Stimulated activated CD4-positive, alpha-beta T cell treated with anti-CD3 and anti-CD28 coated beads, Interleukin-2, amount 100 ng/mL, for 4 hours (primary cell): Measurements from ENCODE around the gene PCDHGA4.
"Not testable (repeated sequence)": the region's sequence is repeated elsewhere in the genome, so short reads cannot be mapped to it uniquely, and the experiment has no call there.

Source experiments
- DNase-seq: peaks from one replicate; pipeline ENCODE4 v3.0.0-alpha.2; 2020; ENCODE audit warnings: low read depth

The PCDHGA4 gene

DNA sequence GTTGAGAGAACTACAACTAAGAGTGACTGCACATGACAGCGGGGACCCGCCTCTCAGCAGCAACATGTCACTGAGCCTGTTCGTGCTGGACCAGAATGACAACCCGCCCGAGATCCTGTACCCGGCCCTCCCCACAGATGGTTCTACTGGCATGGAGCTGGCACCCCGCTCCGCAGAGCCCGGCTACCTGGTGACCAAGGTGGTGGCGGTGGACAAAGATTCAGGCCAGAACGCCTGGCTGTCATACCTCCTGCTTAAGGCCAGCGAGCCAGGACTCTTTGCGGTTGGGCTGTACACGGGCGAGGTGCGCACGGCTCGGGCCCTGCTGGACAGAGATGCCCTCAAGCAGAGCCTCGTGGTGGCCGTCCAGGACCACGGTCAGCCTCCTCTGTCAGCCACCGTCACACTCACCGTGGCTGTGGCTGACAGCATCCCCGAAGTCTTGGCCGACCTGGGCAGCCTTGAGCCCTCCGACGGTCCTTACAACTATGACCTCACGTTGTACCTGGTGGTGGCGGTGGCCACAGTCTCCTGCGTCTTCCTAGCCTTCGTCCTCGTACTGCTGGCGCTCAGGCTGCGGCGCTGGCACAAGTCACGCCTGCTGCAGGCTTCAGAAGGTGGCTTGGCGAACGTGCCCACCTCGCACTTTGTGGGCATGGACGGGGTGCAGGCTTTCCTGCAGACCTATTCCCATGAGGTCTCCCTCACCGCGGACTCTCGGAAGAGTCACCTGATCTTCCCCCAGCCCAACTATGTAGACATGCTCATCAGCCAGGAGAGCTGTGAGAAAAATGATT is 29.8 kb downstream of the PCDHGA4 start:
- no peak for DNase-seq

DNA sequence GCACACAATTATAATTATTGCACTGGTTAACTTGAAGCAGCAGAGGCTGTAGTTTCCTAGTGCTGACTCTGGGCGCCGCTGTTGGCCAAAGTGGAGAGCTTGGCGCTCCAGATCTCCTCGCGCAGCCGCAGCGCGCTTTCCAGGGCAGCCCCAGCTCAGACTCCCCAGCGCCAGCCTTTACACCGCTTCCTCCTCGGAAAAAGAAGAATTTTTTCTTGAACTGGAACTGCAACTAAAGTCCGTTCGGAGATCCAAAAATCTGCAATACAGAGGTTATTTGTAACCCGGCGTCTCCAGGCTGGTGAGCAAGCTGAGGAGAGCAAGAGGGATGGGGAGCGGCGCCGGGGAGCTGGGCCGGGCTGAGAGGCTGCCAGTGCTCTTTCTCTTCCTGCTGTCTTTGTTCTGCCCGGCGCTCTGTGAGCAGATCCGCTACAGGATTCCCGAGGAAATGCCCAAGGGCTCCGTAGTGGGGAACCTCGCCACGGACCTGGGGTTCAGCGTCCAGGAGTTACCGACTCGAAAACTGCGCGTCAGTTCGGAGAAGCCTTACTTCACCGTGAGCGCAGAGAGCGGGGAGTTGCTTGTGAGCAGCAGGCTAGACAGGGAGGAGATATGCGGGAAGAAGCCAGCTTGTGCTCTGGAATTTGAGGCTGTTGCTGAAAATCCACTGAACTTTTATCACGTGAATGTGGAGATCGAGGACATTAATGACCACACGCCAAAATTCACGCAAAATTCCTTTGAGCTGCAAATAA is 32.9 kb downstream of the PCDHGA4 start, which contains the start of gene PCDHGB4:
Gene PCDHGB4, plus strand, starts transcription at position 142 of the 755 bp plus-strand sequence. Its CDS starts 187 bp downstream, at position 329.
- DNase-seq = not testable (repeated sequence)

DNA sequence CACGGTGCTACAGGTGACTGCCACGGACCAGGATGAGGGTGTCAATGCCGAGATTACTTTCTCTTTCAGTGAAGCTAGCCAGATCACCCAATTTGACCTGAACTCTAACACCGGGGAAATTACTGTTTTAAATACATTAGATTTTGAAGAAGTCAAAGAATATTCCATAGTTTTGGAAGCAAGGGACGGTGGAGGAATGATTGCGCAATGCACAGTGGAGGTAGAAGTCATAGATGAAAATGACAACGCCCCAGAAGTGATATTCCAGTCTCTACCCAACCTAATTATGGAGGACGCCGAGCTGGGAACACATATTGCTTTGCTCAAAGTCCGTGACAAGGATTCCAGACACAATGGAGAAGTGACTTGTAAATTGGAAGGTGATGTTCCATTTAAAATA is 33.8 kb downstream of the PCDHGA4 start:
- DNase-seq = no peak

DNA sequence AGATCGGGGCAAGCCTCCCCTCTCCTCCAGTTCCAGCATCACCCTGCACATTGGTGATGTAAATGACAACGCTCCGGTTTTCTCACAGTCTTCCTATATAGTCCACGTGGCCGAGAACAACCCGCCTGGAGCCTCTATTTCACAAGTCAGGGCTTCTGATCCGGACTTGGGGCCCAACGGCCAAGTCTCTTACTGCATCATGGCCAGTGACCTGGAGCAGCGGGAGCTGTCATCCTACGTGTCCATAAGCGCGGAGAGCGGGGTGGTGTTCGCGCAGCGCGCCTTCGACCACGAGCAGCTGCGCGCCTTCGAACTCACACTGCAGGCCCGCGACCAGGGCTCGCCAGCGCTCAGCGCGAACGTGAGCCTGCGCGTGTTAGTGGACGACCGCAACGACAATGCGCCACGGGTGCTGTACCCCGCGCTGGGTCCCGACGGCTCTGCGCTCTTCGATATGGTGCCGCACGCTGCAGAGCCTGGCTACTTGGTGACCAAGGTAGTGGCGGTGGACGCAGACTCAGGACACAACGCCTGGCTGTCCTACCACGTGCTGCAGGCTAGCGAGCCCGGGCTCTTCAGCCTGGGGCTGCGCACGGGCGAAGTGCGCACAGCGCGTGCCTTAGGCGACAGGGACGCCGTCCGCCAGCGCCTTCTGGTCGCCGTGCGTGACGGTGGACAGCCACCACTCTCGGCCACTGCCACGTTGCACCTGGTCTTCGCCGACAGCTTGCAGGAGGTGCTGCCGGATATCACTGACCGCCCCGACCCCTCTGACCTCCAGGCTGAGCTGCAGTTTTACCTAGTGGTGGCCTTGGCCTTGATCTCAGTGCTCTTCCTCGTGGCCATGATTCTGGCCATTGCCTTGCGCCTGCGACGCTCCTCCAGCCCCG is 34.6 kb downstream of the PCDHGA4 start:
- no peak for DNase-seq

DNA sequence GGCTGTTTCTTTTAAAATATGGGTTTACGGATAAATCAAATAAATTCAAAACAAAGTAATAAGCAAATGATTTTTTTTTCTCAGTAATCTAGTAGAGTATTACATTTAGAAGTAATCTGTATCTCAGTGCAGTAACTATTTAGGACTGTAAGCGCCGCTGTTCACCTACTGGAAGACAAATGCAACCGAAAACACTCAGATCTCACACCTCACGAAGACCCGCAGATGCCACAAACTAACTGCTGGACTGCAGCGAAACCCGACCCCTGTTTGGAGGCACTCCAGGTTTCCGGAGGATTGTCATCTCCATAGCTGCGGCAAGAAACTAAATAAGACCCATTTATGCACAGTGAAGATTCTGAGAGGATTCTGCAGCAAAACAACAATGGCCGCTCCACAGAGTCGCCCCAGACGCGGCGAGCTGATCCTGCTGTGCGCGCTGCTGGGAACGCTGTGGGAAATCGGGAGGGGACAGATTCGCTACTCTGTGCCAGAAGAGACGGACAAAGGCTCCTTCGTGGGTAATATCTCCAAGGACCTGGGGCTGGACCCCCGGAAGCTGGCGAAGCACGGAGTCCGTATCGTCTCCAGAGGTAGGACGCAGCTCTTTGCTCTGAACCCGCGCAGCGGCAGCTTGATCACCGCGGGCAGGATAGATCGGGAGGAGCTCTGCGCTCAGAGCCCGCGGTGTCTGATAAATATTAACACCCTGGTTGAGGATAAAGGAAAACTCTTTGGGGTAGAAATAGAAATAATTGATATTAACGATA is 37.8 kb downstream of the PCDHGA4 start, which contains the start of gene PCDHGA8:
Gene PCDHGA8, plus strand, starts transcription at position 205 of the 770 bp plus-strand sequence. Its CDS starts 181 bp downstream, at position 386.
- no peak for DNase-seq

DNA sequence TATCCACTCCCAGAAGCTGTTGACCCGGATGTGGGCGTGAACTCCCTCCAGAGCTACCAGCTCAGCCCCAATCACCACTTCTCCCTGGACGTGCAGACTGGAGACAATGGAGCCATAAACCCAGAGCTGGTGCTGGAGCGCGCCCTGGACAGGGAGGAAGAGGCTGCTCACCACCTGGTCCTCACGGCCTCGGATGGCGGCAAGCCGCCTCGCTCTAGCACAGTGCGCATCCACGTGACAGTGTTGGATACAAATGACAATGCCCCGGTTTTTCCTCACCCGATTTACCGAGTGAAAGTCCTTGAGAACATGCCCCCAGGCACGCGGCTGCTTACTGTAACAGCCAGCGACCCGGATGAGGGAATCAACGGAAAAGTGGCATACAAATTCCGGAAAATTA is 38.4 kb downstream of the PCDHGA4 start:
- DNase-seq = no peak

DNA sequence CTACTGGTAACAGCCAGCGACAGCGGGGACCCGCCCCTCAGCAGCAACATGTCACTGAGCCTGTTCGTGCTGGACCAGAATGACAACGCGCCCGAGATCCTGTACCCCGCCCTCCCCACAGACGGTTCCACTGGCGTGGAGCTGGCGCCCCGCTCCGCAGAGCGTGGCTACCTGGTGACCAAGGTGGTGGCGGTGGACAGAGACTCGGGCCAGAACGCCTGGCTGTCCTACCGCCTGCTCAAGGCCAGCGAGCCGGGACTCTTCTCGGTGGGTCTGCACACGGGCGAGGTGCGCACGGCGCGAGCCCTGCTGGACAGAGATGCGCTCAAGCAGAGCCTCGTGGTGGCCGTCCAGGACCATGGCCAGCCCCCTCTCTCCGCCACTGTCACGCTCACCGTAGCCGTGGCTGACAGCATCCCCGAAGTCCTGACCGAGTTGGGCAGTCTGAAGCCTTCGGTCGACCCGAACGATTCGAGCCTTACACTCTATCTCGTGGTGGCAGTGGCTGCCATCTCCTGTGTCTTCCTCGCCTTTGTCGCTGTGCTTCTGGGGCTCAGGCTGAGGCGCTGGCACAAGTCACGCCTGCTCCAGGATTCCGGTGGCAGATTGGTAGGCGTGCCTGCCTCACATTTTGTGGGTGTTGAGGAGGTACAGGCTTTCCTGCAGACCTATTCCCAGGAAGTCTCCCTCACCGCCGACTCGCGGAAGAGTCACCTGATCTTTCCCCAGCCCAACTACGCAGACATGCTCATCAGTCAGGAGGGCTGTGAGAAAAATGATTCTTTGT is 39.8 kb downstream of the PCDHGA4 start:
- not testable (repeated sequence) for DNase-seq

DNA sequence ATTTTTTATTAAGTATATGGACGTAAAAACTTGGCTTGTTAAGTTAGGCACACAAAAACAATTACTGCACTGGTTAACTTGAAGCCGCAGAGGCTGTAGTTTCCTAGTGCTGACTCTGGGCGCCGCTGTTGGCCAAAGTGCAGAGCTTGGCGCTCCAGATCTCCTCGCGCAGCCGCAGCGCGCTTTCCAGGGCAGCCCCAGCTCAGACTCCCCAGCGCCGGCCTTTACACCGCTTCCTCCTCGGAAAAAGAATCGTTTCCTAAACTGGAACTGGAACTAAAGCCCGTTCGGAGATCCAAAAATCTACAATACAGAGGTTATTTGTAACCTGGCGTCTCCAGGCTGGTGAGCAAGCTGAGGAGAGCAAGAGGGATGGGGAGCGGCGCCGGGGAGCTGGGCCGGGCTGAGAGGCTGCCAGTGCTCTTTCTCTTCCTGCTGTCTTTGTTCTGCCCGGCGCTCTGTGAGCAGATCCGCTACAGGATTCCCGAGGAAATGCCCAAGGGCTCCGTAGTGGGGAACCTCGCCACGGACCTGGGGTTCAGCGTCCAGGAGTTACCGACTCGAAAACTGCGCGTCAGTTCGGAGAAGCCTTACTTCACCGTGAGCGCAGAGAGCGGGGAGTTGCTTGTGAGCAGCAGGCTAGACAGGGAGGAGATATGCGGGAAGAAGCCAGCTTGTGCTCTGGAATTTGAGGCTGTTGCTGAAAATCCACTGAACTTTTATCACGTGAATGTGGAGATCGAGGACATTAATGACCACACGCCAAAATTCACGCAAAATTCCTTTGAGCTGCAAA is 43.1 kb downstream of the PCDHGA4 start, which contains the start of gene PCDHGB5:
Gene PCDHGB5, plus strand, starts transcription at position 192 of the 796 bp plus-strand sequence. Its CDS starts 181 bp downstream, at position 373.
- not testable (repeated sequence) for DNase-seq

DNA sequence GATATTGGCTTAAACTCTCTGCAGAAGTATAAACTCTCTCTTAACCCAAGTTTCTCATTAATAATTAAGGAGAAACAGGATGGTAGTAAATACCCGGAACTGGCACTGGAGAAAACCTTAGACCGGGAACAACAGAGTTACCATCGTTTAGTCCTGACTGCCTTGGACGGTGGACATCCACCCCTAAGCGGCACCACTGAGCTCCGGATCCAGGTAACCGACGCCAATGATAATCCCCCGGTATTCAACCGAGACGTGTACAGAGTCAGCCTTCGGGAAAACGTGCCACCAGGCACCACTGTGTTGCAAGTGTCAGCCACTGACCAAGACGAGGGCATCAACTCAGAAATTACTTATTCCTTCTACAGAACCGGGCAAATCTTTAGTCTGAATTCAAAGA is 43.8 kb downstream of the PCDHGA4 start:
- no peak for DNase-seq

DNA sequence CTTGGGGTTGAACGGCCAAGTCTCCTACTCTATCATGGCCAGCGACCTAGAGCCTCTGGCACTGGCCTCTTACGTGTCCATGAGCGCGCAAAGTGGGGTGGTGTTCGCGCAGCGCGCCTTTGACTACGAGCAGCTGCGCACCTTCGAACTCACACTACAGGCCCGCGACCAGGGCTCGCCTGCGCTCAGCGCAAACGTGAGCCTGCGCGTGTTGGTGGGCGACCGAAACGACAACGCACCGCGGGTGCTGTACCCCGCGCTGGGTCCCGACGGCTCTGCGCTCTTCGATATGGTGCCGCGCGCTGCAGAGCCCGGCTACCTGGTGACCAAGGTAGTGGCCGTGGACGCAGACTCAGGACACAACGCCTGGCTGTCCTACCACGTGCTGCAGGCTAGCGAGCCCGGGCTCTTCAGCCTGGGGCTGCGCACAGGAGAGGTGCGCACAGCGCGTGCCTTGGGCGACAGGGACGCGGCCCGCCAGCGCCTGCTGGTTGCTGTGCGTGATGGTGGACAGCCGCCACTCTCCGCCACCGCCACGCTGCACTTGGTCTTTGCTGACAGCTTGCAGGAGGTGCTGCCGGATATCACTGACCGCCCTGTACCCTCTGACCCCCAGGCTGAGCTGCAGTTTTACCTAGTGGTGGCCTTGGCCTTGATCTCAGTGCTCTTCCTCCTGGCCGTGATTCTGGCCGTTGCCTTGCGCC is 44.9 kb downstream of the PCDHGA4 start:
- DNase-seq = no peak

DNA sequence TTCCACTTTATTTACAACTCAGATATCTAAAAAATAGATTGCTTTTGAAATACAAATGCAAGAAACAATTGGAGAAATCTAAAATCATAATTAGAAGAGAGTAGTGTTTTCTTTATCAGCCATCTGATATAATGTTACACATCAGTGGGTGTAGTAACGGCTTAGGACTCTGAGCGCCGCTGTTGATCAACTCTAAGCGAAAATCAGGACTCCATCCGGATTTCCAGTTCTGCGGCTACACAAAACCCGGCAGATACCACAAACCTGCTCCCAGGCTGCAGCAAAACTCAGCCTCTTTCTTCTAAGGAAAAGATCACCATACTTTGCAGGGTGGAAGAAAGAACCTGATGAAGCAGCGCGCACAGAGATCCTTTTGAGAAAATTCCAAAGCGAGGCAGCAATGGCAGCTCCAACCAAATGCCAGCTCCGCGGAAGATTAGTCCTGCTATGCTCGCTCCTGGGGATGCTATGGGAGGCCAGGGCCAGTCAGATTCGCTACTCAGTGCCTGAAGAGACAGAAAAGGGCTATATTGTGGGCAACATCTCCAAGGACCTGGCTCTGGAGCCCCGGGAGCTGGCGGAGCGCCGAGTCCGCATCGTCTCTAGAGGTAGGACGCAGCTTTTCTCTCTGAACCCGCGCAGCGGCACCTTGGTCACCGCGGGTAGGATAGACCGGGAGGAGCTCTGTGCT is 47.9 kb downstream of the PCDHGA4 start, which contains the start of gene PCDHGA9:
Gene PCDHGA9, plus strand, starts transcription at position 226 of the 691 bp plus-strand sequence. Its CDS starts 175 bp downstream, at position 401.
- DNase-seq = no peak

DNA sequence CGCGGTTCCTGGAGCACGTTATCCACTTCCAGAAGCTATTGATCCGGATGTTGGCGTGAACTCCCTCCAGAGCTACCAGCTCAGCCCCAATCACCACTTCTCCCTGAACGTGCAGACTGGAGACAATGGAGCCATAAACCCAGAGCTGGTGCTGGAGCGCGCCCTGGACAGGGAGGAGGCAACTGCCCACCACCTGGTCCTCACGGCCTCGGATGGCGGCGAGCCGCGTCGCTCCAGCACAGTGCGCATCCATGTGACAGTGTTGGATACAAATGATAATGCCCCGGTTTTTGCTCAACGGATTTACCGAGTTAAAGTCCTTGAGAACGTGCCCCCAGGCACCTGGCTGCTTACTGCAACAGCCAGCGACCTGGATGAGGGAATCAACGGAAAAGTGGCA is 48.6 kb downstream of the PCDHGA4 start:
- DNase-seq = no peak
